ENCODE data around the gene MCTP2.

MCTP2 gene

GRCh38 chr15:94230883-94231722 lies at the start of gene MCTP2:
MCTP2 (plus strand) TSS chr15:94231561; CDS start chr15:94298266, 66,705 bp downstream.
- peak; percentile 91 for DNase-seq

GRCh38 chr15:94182883-94183282 lies 48.5 kb upstream of the MCTP2 start:
- DNase-seq, result no peak

GRCh38 chr15:94185547-94186236 lies 45.7 kb upstream of the MCTP2 start:
- no peak for DNase-seq

DNA sequence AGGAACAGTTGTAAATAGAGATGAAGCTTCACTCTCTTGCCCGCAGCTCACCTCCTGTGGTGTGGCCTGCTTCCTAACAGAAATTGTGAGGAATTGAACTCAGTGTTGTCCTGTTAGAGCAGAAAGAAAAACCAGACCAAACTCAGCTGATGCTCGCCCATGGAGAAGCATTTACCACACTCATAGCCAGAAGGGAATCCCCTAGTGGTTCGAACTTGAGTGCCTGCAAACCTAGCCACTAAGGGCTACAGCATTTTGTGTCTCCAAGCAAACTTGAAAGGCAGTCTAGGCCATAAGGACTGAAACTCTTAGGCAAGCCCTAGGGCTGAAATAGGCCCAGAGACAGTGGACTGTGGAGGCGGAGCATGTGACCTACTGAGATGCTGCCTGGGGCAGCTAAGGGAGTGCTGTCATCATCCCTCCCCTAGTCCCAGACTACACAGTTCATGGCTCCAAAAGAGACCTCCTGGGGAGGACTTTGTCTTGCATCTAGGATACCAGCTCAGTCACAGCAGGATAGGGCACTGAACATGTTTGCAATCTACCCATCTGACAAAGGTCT lies 44.5 kb upstream of the MCTP2 start:
- no peak for DNase-seq

- no peak for DNase-seq
Measured at GRCh38 chr15:94193906-94194305, 37.5 kb upstream of the MCTP2 start.

DNA sequence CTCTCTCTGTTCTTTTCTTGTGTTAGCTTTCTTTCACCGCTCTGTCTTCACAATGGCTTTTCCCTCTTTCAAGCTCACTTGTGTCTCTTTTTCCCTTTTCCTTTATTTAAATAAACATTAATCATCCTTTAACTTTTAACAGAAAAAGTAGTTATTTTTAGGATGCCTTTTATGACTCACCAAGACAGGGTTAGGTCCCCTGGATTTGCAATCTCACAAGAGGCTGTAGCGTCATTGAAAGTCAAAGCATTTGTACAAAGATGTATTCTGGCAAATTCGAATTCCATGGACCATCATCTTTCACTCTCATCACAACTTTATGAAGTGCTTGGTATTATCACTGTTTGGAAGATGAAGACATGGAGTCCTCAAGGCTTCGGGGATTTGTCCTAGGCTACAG lies 34.8 kb upstream of the MCTP2 start:
- DNase-seq, result no peak

DNA sequence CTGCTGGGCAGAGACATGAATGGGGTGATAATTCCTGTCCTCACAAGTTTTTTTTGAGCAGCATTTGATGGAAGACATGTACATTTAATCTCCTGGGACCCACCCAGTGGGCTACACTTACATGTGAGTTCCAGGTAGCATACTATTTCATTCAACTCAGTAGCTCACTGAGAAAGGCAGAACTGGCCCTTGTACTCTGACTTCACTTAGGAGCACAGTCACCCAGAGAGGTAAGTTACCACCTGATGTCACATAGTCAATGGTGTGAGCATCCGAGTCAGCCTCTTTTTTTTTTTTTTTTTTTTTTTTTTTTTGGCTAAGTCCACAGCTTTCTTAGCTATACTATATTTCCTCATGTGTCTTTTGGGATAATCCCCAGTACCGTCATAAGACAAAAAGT lies 32.7 kb upstream of the MCTP2 start:
- no peak for DNase-seq

- no peak for DNase-seq
Measured at GRCh38 chr15:94199725-94200124, 31.6 kb upstream of the MCTP2 start.

DNA sequence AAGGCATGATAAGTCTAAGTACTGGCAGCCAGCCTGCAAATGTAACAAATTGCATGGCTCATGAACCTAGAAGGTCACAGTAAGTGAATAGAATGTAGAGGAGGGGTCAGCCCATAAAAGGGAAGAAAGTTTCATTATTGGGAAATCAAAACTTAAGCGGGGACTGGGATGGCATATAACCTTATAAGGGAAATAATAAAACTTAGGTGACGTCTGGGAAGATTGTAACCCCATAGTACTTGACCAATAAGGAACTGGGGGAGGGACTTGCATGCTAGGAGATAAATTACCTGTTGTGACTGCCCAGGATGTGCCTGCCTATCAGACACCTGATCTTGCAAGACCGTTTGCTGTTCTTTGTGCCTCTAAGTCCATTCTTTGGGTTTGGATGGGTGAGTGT lies 28.1 kb upstream of the MCTP2 start:
- DNase-seq, result no peak

DNA sequence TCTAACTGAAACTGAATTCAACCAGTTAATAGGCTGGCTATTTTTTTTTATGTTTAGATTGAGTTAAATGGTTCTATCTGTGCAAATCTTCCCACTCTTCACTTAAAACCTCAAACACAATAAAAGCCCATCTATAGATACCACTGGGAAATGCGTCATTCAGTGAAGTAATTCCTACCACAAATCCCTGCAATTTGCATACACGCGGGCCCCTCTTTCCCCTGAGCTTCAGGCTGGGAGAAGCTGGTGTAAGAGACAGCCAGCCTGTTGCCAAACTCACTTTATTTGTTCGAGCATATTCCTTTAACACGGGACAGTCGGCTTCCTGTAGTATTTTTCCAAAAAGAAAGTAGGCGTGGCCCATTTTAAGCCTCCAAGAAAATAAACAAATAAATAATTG lies 26.0 kb upstream of the MCTP2 start:
- no peak for DNase-seq

GRCh38 chr15:94206463-94207167 lies 24.7 kb upstream of the MCTP2 start:
- no peak for DNase-seq

GRCh38 chr15:94212291-94212690 lies 19.1 kb upstream of the MCTP2 start:
- DNase-seq, result no peak

GRCh38 chr15:94225616-94226015 lies 5.7 kb upstream of the MCTP2 start:
- no peak for DNase-seq

GRCh38 chr15:94228611-94229010 lies 2.8 kb upstream of the MCTP2 start:
- no peak for DNase-seq

- DNase-seq, result peak; percentile 75
Measured at GRCh38 chr15:94229591-94230369, 1.6 kb upstream of the MCTP2 start.

DNA sequence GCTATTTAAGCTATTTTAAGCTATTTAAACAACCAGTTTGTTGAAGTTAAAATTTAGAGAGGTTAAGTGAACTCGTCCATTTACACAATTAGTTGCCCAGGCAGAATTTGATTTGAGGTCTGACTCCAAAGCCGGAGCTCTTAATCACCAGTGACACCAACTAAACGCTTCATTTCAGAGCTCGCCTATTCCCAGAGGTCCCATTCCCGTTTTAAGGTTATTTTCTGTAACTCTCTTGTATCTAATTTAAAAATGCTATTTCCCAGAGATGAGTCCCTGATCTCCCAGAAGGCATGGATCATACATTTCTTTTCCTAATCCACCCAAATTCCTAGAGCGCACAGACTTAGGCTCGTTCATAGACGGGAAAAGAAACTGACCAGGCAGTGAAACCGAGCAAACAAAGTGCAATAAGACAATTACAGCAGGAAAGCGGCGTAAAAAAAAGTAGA lies 904 bp upstream of the MCTP2 start:
- no peak for DNase-seq

GRCh38 chr15:94231723-94232468 lies 535 bp downstream of the MCTP2 start:
- DNase-seq, result no peak

- DNase-seq, result no peak
Measured at GRCh38 chr15:94233441-94233840, 2.1 kb downstream of the MCTP2 start.

- no peak for DNase-seq
Measured at GRCh38 chr15:94234300-94234699, 2.9 kb downstream of the MCTP2 start.

DNA sequence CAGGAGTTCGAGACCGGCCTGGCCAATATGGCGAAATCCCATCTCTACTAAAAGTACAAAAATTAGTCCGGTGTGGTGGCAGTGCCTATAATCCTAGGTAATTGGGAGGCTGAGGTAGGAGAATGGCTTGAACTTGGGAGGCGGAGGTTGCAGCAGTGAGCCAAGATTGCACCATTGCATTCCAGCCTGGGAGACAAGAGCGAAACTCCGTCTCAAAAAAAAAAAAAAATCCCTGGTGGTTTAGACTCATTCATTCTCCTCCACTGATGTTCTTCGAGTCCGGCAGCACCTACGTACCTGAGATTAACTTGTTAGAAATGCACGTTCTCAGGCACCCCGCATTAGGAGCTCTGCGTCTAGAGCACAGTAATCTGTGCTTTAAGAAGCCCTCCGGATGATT lies 3.7 kb downstream of the MCTP2 start:
- DNase-seq, result no peak

- no peak for DNase-seq
Measured at GRCh38 chr15:94235646-94236045, 4.3 kb downstream of the MCTP2 start.

DNA sequence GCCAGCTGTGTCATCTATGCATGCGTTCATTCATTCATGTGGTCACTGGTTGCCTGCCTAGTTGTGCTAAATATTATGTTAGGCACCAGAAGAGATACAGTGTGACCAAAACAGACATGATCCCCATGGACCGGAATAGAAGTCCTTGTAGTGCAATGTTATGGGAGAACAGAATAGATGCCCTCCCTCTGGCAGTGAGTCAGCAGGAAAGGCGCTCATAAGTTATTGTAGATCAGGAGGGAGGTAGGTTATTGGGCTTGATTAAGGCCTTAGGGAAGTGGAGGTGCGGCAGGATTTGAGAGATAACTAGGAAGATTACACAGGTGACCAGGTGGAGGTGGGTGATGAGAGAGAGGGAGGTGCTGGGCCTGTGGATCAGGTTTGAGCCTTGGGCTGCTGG lies 5.2 kb downstream of the MCTP2 start:
- no peak for DNase-seq
